ENCODE results near the gene NAA80. TPM values are rescaled to one million over a fixed set of nuclear protein-coding genes. Genes with fewer than 3 reads are reported as not detected.

NAA80 gene
- total and polyA plus RNA-seq, 2 of the 13 experiments (the other 11 are each of a cell fraction or from before 2014, with no cell fraction given) = 3.4 to 8.7 TPM

GRCh38 chr3:50303013-50303815 lies 4.0 kb upstream of the NAA80 start, which contains the start of gene HYAL1 (continued):
- TF ChIP-seq RBFOX2 (IDR thresholded peaks at IDR 0.05; ENCODE audit: low read depth, low read length) = peak; percentile 85
- peak; percentile 51 for TF ChIP-seq IKZF4 (CRISPR knock-in tag; IDR thresholded peaks at IDR 0.05; ENCODE audit: borderline replicate concordance, low read depth, not compliant biosample characterization)
- no peak for TF ChIP-seq ZNF850 (CRISPR knock-in tag; conservative IDR thresholded peaks at IDR 0.05)
- TF ChIP-seq SMAD3 (CRISPR knock-in tag; IDR thresholded peaks at IDR 0.05) = no peak; the same call in 1 of the 2 replicates
- TF ChIP-seq SMARCC2 (IDR thresholded peaks at IDR 0.05) = no peak
- TF ChIP-seq FOXP1 (IDR thresholded peaks at IDR 0.05) = no peak
- TF ChIP-seq FOXP1 (CRISPR knock-in tag; IDR thresholded peaks at IDR 0.05) = no peak
- 0 out of 2 replicates have a peak, but pooled peaks have one; percentile 32 for TF ChIP-seq ZNF296 (CRISPR knock-in tag; conservative IDR thresholded peaks at IDR 0.05)
- TF ChIP-seq ZBTB43 (CRISPR knock-in tag; conservative IDR thresholded peaks at IDR 0.05) = no peak
- TF ChIP-seq SAFB2 (CRISPR knock-in tag; IDR thresholded peaks at IDR 0.05; ENCODE audit: borderline replicate concordance, low read depth) = no peak
- no peak for TF ChIP-seq SRSF4 (IDR thresholded peaks at IDR 0.05; ENCODE audit: low read depth, low read length, poor library complexity, severe bottlenecking)
- TF ChIP-seq ZZZ3 (CRISPR knock-in tag; IDR thresholded peaks at IDR 0.05; ENCODE audit: borderline replicate concordance) = no peak
- peak; percentile 64 for TF ChIP-seq PPARG (CRISPR knock-in tag; conservative IDR thresholded peaks at IDR 0.05)
- TF ChIP-seq SMYD3 (CRISPR knock-in tag; IDR thresholded peaks at IDR 0.05) = peak; percentile 96
- no peak for TF ChIP-seq ZBTB40 (IDR thresholded peaks at IDR 0.05)
- no peak for TF ChIP-seq ZBTB40 (CRISPR knock-in tag; IDR thresholded peaks at IDR 0.05)
- no peak; the same call in 1 of the 2 replicates for TF ChIP-seq KMT2A (CRISPR knock-in tag; IDR thresholded peaks at IDR 0.05)
- peak; percentile 62 for TF ChIP-seq RBM39 (IDR thresholded peaks at IDR 0.05; ENCODE audit: low read depth, low read length, poor library complexity, severe bottlenecking)
- TF ChIP-seq ZBTB26 (CRISPR knock-in tag; IDR thresholded peaks at IDR 0.05; ENCODE audit: borderline replicate concordance) = no peak
